ENCODE results near the gene RHNO1. TPM values are rescaled to one million over a fixed set of nuclear protein-coding genes. Genes with fewer than 3 reads are reported as not detected.

Gene RHNO1
- total and polyA plus RNA-seq, 3 experiments from 2014 or later, result 41.9 to 60.0 (median 45.4) TPM

DNA sequence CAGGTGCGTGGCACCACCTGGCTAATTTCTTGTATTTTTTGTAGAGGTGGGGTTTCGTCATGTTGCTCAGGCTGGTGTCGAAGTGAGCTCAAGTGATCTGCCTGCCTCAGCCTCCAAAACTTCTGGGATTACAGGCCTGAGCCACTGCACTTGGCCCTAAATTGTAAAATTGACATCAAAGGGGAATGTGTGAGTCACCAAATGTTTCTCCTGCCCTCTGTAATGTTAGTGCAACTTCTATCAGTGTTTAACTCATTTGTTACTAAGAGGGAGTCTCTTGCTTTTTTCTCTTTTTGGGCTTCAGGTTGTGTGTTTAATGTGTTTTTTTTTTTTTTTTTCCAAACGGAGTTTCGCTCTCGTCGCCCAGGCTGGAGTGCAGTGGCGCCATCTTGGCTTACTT is 16.0 kb downstream of the RHNO1 start:
- H3K4me3 ChIP-seq (ENCODE audit: low read length), result no peak overlapping the region
- CTCF ChIA-PET, result interaction anchor here (1.0 kb wide), 1 partner anchor 14 kb away, joined by 3 read pairs; no protein-coding TSS in a partner anchor
- Mint-ChIP-seq H3K27ac (peak overlapping the region in 3 of 8 donors; percentile 29 to 68 (median 60)), H3K36me3 (peaks cover 0 to 13% (median 1%) of the 10 kb centered on the region in 3 donors), H3K4me3 (peak overlapping the region; percentile 4 to 79 (median 58)), H3K27me3 (peaks cover 0 to 4% of the 10 kb centered on the region in 2 donors), H3K9me3 (no peaks in the 10 kb centered on the region), H3K4me1 (peaks cover 23 to 36% (median 35%) of the 10 kb centered on the region in 3 donors)
- no peaks in the 10 kb centered on the region for H3K27me3 ChIP-seq (ENCODE audit: insufficient read depth, low read length, poor library complexity, severe bottlenecking)
- H3K4me1 ChIP-seq (ENCODE audit: insufficient read depth, low read length), result peaks cover 16% of the 10 kb centered on the region
- H3K9me3 ChIP-seq (ENCODE audit: low read length), result no peaks in the 10 kb centered on the region
- DNase-seq, result no peak
- H3K36me3 ChIP-seq (ENCODE audit: insufficient read depth, low read length), result peaks cover 2% of the 10 kb centered on the region
- POLR2A ChIA-PET, result no interaction called here
- H3K27ac ChIP-seq (ENCODE audit: low read depth, low read length), result no peak overlapping the region

GRCh38 chr12:2895051-2895451 is 18.0 kb downstream of the RHNO1 start:
- ChIA-PET POLR2A (no interaction called here), CTCF (no interaction called here)
- Mint-ChIP-seq H3K36me3 (peaks cover 0 to 9% (median 1%) of the 10 kb centered on the region in 3 donors), H3K4me1 (peaks cover 20 to 24% (median 24%) of the 10 kb centered on the region in 3 donors), H3K27ac (no peak overlapping the region), H3K27me3 (peaks cover 0 to 4% of the 10 kb centered on the region in 2 donors), H3K9me3 (no peaks in the 10 kb centered on the region), H3K4me3 (peak overlapping the region in 1 of 7 donors; percentile 43)
- Histone ChIP-seq H3K9me3 (ENCODE audit: low read length) (no peaks in the 10 kb centered on the region), H3K27me3 (ENCODE audit: insufficient read depth, low read length, poor library complexity, severe bottlenecking) (no peaks in the 10 kb centered on the region), H3K4me1 (ENCODE audit: insufficient read depth, low read length) (peaks cover 13% of the 10 kb centered on the region), H3K4me3 (ENCODE audit: low read length) (no peak overlapping the region), H3K27ac (ENCODE audit: low read depth, low read length) (no peak overlapping the region), H3K36me3 (ENCODE audit: insufficient read depth, low read length) (no peaks in the 10 kb centered on the region)
- DNase-seq, result no peak

- Histone ChIP-seq H3K4me3 (ENCODE audit: low read length) (no peak overlapping the region), H3K27ac (ENCODE audit: low read depth, low read length) (no peak overlapping the region), H3K9me3 (ENCODE audit: low read length) (no peaks in the 10 kb centered on the region), H3K27me3 (ENCODE audit: insufficient read depth, low read length, poor library complexity, severe bottlenecking) (no peaks in the 10 kb centered on the region), H3K36me3 (ENCODE audit: insufficient read depth, low read length) (no peaks in the 10 kb centered on the region), H3K4me1 (ENCODE audit: insufficient read depth, low read length) (peaks cover 10% of the 10 kb centered on the region)
- Mint-ChIP-seq H3K4me3 (peak overlapping the region in 1 of 7 donors; percentile 43), H3K9me3 (no peaks in the 10 kb centered on the region), H3K4me1 (peaks cover 15 to 20% (median 19%) of the 10 kb centered on the region in 3 donors), H3K36me3 (peaks cover 0 to 5% (median 1%) of the 10 kb centered on the region in 3 donors), H3K27ac (peak overlapping the region in 2 of 8 donors; percentile 10 to 27), H3K27me3 (peaks cover 0 to 3% of the 10 kb centered on the region in 2 donors)
- POLR2A ChIA-PET, result no interaction called here
- CTCF ChIA-PET, result no interaction called here
- DNase-seq, result no peak
Observed at GRCh38 chr12:2895511-2895910, 18.5 kb downstream of the RHNO1 start.

GRCh38 chr12:2897418-2897817 is 20.4 kb downstream of the RHNO1 start:
- H3K27ac Mint-ChIP-seq, result no peak overlapping the region
- H3K4me1 ChIP-seq (ENCODE audit: insufficient read depth, low read length), result no peaks in the 10 kb centered on the region
- no peak overlapping the region for H3K4me3 ChIP-seq (ENCODE audit: low read length)
- ChIA-PET CTCF (no interaction called here), POLR2A (no interaction called here)
- no peak for DNase-seq
- H3K27me3 ChIP-seq (ENCODE audit: insufficient read depth, low read length, poor library complexity, severe bottlenecking), result no peaks in the 10 kb centered on the region
- no peaks in the 10 kb centered on the region for H3K36me3 Mint-ChIP-seq
- no peaks in the 10 kb centered on the region for H3K27me3 Mint-ChIP-seq
- H3K4me1 Mint-ChIP-seq, result peaks cover 4% of the 10 kb centered on the region in 3 donors
- no peaks in the 10 kb centered on the region for H3K9me3 ChIP-seq (ENCODE audit: low read length)
- no peaks in the 10 kb centered on the region for H3K36me3 ChIP-seq (ENCODE audit: insufficient read depth, low read length)
- H3K4me3 Mint-ChIP-seq, result no peak overlapping the region
- H3K27ac ChIP-seq (ENCODE audit: low read depth, low read length), result no peak overlapping the region
- no peaks in the 10 kb centered on the region for H3K9me3 Mint-ChIP-seq

DNA sequence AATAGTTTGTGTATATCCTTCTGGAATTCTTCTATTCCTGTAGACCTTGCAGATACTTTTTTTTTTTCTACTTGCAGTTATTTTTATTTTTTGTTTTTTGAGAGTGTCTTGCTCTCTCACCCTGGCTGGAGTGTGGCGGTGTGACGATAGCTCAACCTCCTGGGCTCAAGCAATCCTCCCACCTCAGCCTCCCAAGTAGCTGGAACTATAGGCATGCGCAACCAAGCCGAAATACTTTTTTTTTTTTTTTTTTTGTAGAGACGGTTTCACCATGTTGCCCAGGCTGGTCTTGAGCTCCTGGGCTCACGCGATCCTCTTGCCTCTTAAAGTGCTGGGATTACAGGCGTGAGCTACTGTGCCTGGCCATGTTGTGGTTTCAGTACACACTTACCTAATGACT is 23.6 kb downstream of the RHNO1 start:
- Mint-ChIP-seq H3K27ac (no peak overlapping the region), H3K4me1 (peaks cover 0 to 2% (median 0%) of the 10 kb centered on the region in 3 donors), H3K27me3 (no peaks in the 10 kb centered on the region), H3K36me3 (no peaks in the 10 kb centered on the region), H3K9me3 (no peaks in the 10 kb centered on the region), H3K4me3 (no peak overlapping the region)
- Histone ChIP-seq H3K4me3 (ENCODE audit: low read length) (no peak overlapping the region), H3K27me3 (ENCODE audit: insufficient read depth, low read length, poor library complexity, severe bottlenecking) (no peaks in the 10 kb centered on the region), H3K4me1 (ENCODE audit: insufficient read depth, low read length) (no peaks in the 10 kb centered on the region), H3K9me3 (ENCODE audit: low read length) (no peaks in the 10 kb centered on the region), H3K36me3 (ENCODE audit: insufficient read depth, low read length) (no peaks in the 10 kb centered on the region), H3K27ac (ENCODE audit: low read depth, low read length) (no peak overlapping the region)
- DNase-seq, result no peak
- ChIA-PET CTCF (no interaction called here), POLR2A (no interaction called here)

- Mint-ChIP-seq H3K36me3 (no peaks in the 10 kb centered on the region), H3K9me3 (no peaks in the 10 kb centered on the region), H3K4me1 (peaks cover 0 to 2% (median 0%) of the 10 kb centered on the region in 3 donors), H3K27ac (no peak overlapping the region), H3K27me3 (no peaks in the 10 kb centered on the region), H3K4me3 (no peak overlapping the region)
- H3K27ac ChIP-seq (ENCODE audit: low read depth, low read length), result no peak overlapping the region
- no peaks in the 10 kb centered on the region for H3K36me3 ChIP-seq (ENCODE audit: insufficient read depth, low read length)
- CTCF ChIA-PET, result no interaction called here
- no peaks in the 10 kb centered on the region for H3K9me3 ChIP-seq (ENCODE audit: low read length)
- no peaks in the 10 kb centered on the region for H3K4me1 ChIP-seq (ENCODE audit: insufficient read depth, low read length)
- DNase-seq, result no peak
- POLR2A ChIA-PET, result no interaction called here
- H3K4me3 ChIP-seq (ENCODE audit: low read length), result no peak overlapping the region
- H3K27me3 ChIP-seq (ENCODE audit: insufficient read depth, low read length, poor library complexity, severe bottlenecking), result no peaks in the 10 kb centered on the region
Observed at GRCh38 chr12:2902272-2902880, 25.4 kb downstream of the RHNO1 start.

GRCh38 chr12:2904260-2904659 is 27.2 kb downstream of the RHNO1 start:
- ChIA-PET POLR2A (no interaction called here), CTCF (no interaction called here)
- no peak overlapping the region for H3K27ac Mint-ChIP-seq
- H3K27me3 ChIP-seq (ENCODE audit: insufficient read depth, low read length, poor library complexity, severe bottlenecking), result no peaks in the 10 kb centered on the region
- no peak overlapping the region for H3K4me3 Mint-ChIP-seq
- H3K4me1 Mint-ChIP-seq, result peaks cover 0 to 2% (median 0%) of the 10 kb centered on the region in 3 donors
- H3K4me1 ChIP-seq (ENCODE audit: insufficient read depth, low read length), result no peaks in the 10 kb centered on the region
- no peak for DNase-seq
- H3K9me3 ChIP-seq (ENCODE audit: low read length), result no peaks in the 10 kb centered on the region
- no peaks in the 10 kb centered on the region for H3K36me3 ChIP-seq (ENCODE audit: insufficient read depth, low read length)
- H3K9me3 Mint-ChIP-seq, result no peaks in the 10 kb centered on the region
- H3K27ac ChIP-seq (ENCODE audit: low read depth, low read length), result no peak overlapping the region
- H3K36me3 Mint-ChIP-seq, result peaks cover 0 to 2% (median 0%) of the 10 kb centered on the region in 3 donors
- no peak overlapping the region for H3K4me3 ChIP-seq (ENCODE audit: low read length)
- H3K27me3 Mint-ChIP-seq, result no peaks in the 10 kb centered on the region

DNA sequence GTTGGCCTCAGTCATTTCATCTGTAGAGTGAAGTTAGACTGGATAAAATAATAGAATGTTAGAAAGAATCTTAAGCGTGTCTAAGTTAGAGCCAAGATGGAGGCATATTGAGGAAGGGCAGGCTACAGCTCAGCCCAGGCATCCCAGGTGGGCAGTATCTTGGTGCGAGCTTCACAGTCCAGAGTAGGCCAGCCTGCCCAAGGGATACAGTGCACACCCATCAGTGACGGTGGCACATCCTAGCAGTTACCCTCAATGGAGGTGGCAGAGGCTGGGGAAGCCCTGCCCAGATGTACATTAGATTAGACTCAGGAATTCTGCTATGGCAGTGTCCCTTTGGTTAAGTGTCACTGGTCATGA is 35.2 kb downstream of the RHNO1 start:
- H3K4me3 Mint-ChIP-seq, result no peak overlapping the region
- H3K4me1 Mint-ChIP-seq, result no peaks in the 10 kb centered on the region
- ChIA-PET POLR2A (no interaction called here), CTCF (no interaction called here)
- H3K27ac Mint-ChIP-seq, result peak overlapping the region in 1 of 8 donors; percentile 48
- no peaks in the 10 kb centered on the region for H3K4me1 ChIP-seq (ENCODE audit: insufficient read depth, low read length)
- no peak overlapping the region for H3K27ac ChIP-seq (ENCODE audit: low read depth, low read length)
- H3K9me3 ChIP-seq (ENCODE audit: low read length), result no peaks in the 10 kb centered on the region
- H3K9me3 Mint-ChIP-seq, result no peaks in the 10 kb centered on the region
- peaks cover 10 to 44% (median 21%) of the 10 kb centered on the region in 3 donors for H3K36me3 Mint-ChIP-seq
- H3K27me3 ChIP-seq (ENCODE audit: insufficient read depth, low read length, poor library complexity, severe bottlenecking), result no peaks in the 10 kb centered on the region
- peaks cover 0 to 2% of the 10 kb centered on the region in 2 donors for H3K27me3 Mint-ChIP-seq
- DNase-seq, result no peak
- H3K4me3 ChIP-seq (ENCODE audit: low read length), result no peak overlapping the region
- H3K36me3 ChIP-seq (ENCODE audit: insufficient read depth, low read length), result no peaks in the 10 kb centered on the region

Measured in CD8-positive, alpha-beta memory T cell (primary cell).